MM.1S (cell line): ENCODE results near the gene CMTM8.

Experiments used
- DNase-seq: peaks from one replicate; pipeline ENCODE4 v3.0.0-alpha.2; 2015
- H2AFZ ChIP-seq: fragments of 300-600 bp; sonication (generic); 2 replicates; pipeline ENCODE4 v1.6.0; 2016; ENCODE audit warnings: antibody characterized with exemption, low read length
- H3F3A ChIP-seq: fragments of 300-600 bp; sonication (generic); 2 replicates; pipeline ENCODE4 v1.6.1; 2016; ENCODE audit warnings: mild to moderate bottlenecking, antibody characterized with exemption, low read length, moderate library complexity, mixed read lengths; ENCODE audit not compliant: insufficient read depth
- H3K27ac ChIP-seq: fragments of 300-600 bp; sonication (generic); 2 replicates; pipeline ENCODE4 v1.5.1; 2016; ENCODE audit warnings: mild to moderate bottlenecking, low read length
- H3K27me3 ChIP-seq: fragments of 300-600 bp; sonication (generic); replicated peaks from 2 replicates; pipeline ENCODE4 v1.6.0; 2016; ENCODE audit warnings: low read length; ENCODE audit not compliant: insufficient read depth
- H3K36me3 ChIP-seq: fragments of 300-600 bp; sonication (generic); replicated peaks from 2 replicates; pipeline ENCODE4 v1.6.1; 2016; ENCODE audit warnings: mild to moderate bottlenecking, low read length, mixed read lengths; ENCODE audit not compliant: insufficient read depth
- H3K4me1 ChIP-seq: fragments of 300-600 bp; sonication (generic); 2 replicates; pipeline ENCODE4 v1.6.1; 2016; ENCODE audit warnings: low read length, mixed read lengths
- H3K4me2 ChIP-seq: fragments of 300-600 bp; sonication (generic); 2 replicates; pipeline ENCODE4 v1.6.0; 2016; ENCODE audit warnings: low read depth, low read length
- H3K4me3 ChIP-seq: fragments of 300-600 bp; sonication (generic); 2 replicates; pipeline ENCODE4 v1.5.1; 2016; ENCODE audit warnings: low read length, mixed read lengths
- H3K79me2 ChIP-seq: fragments of 300-600 bp; sonication (generic); 2 replicates; pipeline ENCODE4 v1.6.1; 2016; ENCODE audit warnings: mixed run types, low read length, mixed read lengths
- H3K9ac ChIP-seq: fragments of 300-600 bp; sonication (generic); 2 replicates; pipeline ENCODE4 v1.6.1; 2016; ENCODE audit warnings: low read length, mixed read lengths
- H3K9me2 ChIP-seq: fragments of 300-600 bp; sonication (generic); replicated peaks from 2 replicates; pipeline ENCODE4 v1.6.1; 2016; ENCODE audit warnings: mild to moderate bottlenecking, low read length, mixed read lengths; ENCODE audit not compliant: insufficient read depth
- H3K9me3 ChIP-seq: fragments of 300-600 bp; sonication (generic); replicated peaks from 2 replicates; pipeline ENCODE4 v1.6.1; 2016; ENCODE audit warnings: mild to moderate bottlenecking, low read length, mixed read lengths; ENCODE audit not compliant: insufficient read depth
- H4K20me1 ChIP-seq: fragments of 300-600 bp; sonication (generic); 2 replicates; pipeline ENCODE4 v1.6.1; 2016; ENCODE audit warnings: mild to moderate bottlenecking, low read length, moderate library complexity, mixed read lengths; ENCODE audit not compliant: insufficient read depth
- CTCF ChIP-seq: fragments of 300-600 bp; sonication (generic); IDR thresholded peaks from 2 replicates; pipeline ENCODE4 v1.5.1; 2016; ENCODE audit warnings: antibody characterized with exemption, low read length, mixed read lengths
- EZH2 ChIP-seq: fragments of 300-600 bp; sonication (generic); optimal IDR thresholded peaks from 2 replicates; pipeline ENCODE3; 2017; ENCODE audit warnings: low read depth, mild to moderate bottlenecking, antibody characterized with exemption, low read length, mixed read lengths
- EZH2phosphoT487 ChIP-seq: fragments of 300-600 bp; sonication (generic); IDR thresholded peaks from 2 replicates; pipeline ENCODE4 v1.6.1; 2018; ENCODE audit warnings: antibody characterized with exemption, low read length

The CMTM8 gene

GRCh38 chr3:32241100-32241499 lies 2.6 kb downstream of the CMTM8 start:
- Histone ChIP-seq H3K9me3 (no peaks in the 10 kb centered on the region), H3K9ac (no peak overlapping the region), H3K36me3 (no peaks in the 10 kb centered on the region), H3K79me2 (no peaks in the 10 kb centered on the region), H4K20me1 (no peaks in the 10 kb centered on the region), H3K9me2 (no peaks in the 10 kb centered on the region), H3F3A (no peaks in the 10 kb centered on the region), H3K4me2 (no peak overlapping the region), H3K27me3 (peaks cover 5% of the 10 kb centered on the region), H3K27ac (no peak overlapping the region), H3K4me3 (no peak overlapping the region), H2AFZ (no peak overlapping the region), H3K4me1 (peaks cover 8% of the 10 kb centered on the region)
- no peak for DNase-seq
- TF ChIP-seq EZH2phosphoT487: no peak
- no peak for TF ChIP-seq EZH2
- TF ChIP-seq CTCF: no peak

GRCh38 chr3:32243519-32243918 lies 5.0 kb downstream of the CMTM8 start:
- no peaks in the 10 kb centered on the region for H4K20me1 ChIP-seq
- peaks cover 8% of the 10 kb centered on the region for H3K4me1 ChIP-seq
- no peak overlapping the region for H3K9ac ChIP-seq
- no peaks in the 10 kb centered on the region for H3F3A ChIP-seq
- no peak overlapping the region for H3K27ac ChIP-seq
- H3K9me2 ChIP-seq: no peaks in the 10 kb centered on the region
- no peak for DNase-seq
- H3K79me2 ChIP-seq: no peaks in the 10 kb centered on the region
- TF ChIP-seq EZH2 (no peak), EZH2phosphoT487 (no peak), CTCF (no peak)
- no peaks in the 10 kb centered on the region for H3K36me3 ChIP-seq
- H3K27me3 ChIP-seq: no peaks in the 10 kb centered on the region
- H3K4me2 ChIP-seq: no peak overlapping the region
- H3K9me3 ChIP-seq: no peaks in the 10 kb centered on the region
- H2AFZ ChIP-seq: no peak overlapping the region
- H3K4me3 ChIP-seq: no peak overlapping the region

GRCh38 chr3:32245200-32245599 lies 6.7 kb downstream of the CMTM8 start:
- no peak overlapping the region for H3K4me2 ChIP-seq
- no peaks in the 10 kb centered on the region for H3K36me3 ChIP-seq
- H3K4me1 ChIP-seq: no peaks in the 10 kb centered on the region

More at GRCh38 chr3:32245200-32245599, 6.7 kb downstream of the CMTM8 start:
- TF ChIP-seq CTCF: no peak
- no peak for TF ChIP-seq EZH2phosphoT487
- no peak for TF ChIP-seq EZH2
- H3K9ac ChIP-seq: no peak overlapping the region
- no peaks in the 10 kb centered on the region for H3K27me3 ChIP-seq
- no peak for DNase-seq
- no peaks in the 10 kb centered on the region for H3K9me2 ChIP-seq
- no peak overlapping the region for H3K27ac ChIP-seq
- H2AFZ ChIP-seq: no peak overlapping the region
- no peaks in the 10 kb centered on the region for H3K79me2 ChIP-seq
- no peak overlapping the region for H3K4me3 ChIP-seq
- H3K9me3 ChIP-seq: no peaks in the 10 kb centered on the region
- no peaks in the 10 kb centered on the region for H4K20me1 ChIP-seq
- no peaks in the 10 kb centered on the region for H3F3A ChIP-seq
